ENCODE measurements around the gene ARID5A. TPM values are rescaled to one million over a fixed set of nuclear protein-coding genes. Genes with fewer than 3 reads are reported as not detected.

Gene ARID5A
- total and polyA plus RNA-seq, 2 of the 13 experiments (the other 11 are each of a cell fraction or from before 2014, with no cell fraction given) = 6.0 to 9.5 TPM

DNA sequence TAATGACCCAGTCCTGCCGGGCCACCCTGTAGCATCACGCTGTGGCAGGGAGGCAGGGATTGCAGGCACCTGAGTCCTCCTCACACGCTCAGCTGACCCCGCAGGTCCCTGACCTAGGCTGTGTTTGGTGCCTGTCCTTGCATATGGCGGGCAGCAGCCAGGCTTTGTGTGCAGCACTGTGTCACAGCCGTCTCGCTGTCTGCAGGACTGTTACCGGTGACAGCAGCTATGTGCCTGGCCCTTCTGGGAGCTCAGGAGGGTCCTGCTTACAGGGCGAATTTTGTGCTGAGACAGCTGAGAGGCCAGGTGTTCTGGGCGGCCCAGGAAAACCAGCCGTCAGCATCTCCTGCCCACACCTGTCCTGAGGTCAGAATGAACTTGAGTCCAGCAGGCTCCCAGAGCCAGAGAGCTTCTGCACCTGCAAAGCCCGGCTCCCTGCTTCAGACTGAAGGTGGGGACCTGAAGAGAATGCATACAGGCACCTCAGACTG lies 10.4 kb upstream of the ARID5A start:
- Histone ChIP-seq H3K9me3 (ENCODE audit: low read length) (no peaks in the 10 kb centered on the region), H3K36me3 (replicated peaks in 1 of 2; ENCODE audit: control insufficient read depth in 1 of 2, insufficient read depth in 2 of 2, low read length in 2 of 2) (no peaks in the 10 kb centered on the region), H3K27me3 (ENCODE audit: control insufficient read depth in 1 of 2, insufficient read depth in 2 of 2, low read length in 2 of 2) (peaks cover 17 to 68% of the 10 kb centered on the region in 2 experiments), H3K27ac (ENCODE audit: extremely low read length, insufficient read depth, low read length) (no peak overlapping the region), H3K79me2 (ENCODE audit: insufficient read depth, low read length) (no peaks in the 10 kb centered on the region), H3K4me1 (ENCODE audit: insufficient read depth, low read length) (peaks cover 2% of the 10 kb centered on the region; the same call in 1 of the 2 replicates), H4K20me1 (ENCODE audit: insufficient read depth, low read length) (no peaks in the 10 kb centered on the region), H2AFZ (ENCODE audit: low read length) (no peak overlapping the region), H3K4me2 (ENCODE audit: low read depth, low read length) (no peak overlapping the region), H3K9ac (ENCODE audit: insufficient read depth, low read depth, low read length) (no peak overlapping the region), H3K4me3 (replicated peaks in 1 of 3; ENCODE audit: insufficient read depth in 1 of 3, low read depth in 2 of 3, low read length in 3 of 3) (no peak overlapping the region)
- TF ChIP-seq MAFK (conservative IDR thresholded peaks at IDR 0.05 in 1 of 2, IDR thresholded peaks at IDR 0.05 in 1 of 2; ENCODE audit: low read length in 2 of 2) (0 out of 4 replicates have a peak, but pooled peaks of 1 of the 2 experiments have one; percentile 17), MAFF (IDR thresholded peaks at IDR 0.05; ENCODE audit: low read depth, low read length) (0 out of 2 replicates have a peak, but pooled peaks have one; percentile 12), MAFG (CRISPR knock-in tag; IDR thresholded peaks at IDR 0.05) (0 out of 2 replicates have a peak, but pooled peaks have one; percentile 21)
- TF ChIP-seq, protein P1, sequence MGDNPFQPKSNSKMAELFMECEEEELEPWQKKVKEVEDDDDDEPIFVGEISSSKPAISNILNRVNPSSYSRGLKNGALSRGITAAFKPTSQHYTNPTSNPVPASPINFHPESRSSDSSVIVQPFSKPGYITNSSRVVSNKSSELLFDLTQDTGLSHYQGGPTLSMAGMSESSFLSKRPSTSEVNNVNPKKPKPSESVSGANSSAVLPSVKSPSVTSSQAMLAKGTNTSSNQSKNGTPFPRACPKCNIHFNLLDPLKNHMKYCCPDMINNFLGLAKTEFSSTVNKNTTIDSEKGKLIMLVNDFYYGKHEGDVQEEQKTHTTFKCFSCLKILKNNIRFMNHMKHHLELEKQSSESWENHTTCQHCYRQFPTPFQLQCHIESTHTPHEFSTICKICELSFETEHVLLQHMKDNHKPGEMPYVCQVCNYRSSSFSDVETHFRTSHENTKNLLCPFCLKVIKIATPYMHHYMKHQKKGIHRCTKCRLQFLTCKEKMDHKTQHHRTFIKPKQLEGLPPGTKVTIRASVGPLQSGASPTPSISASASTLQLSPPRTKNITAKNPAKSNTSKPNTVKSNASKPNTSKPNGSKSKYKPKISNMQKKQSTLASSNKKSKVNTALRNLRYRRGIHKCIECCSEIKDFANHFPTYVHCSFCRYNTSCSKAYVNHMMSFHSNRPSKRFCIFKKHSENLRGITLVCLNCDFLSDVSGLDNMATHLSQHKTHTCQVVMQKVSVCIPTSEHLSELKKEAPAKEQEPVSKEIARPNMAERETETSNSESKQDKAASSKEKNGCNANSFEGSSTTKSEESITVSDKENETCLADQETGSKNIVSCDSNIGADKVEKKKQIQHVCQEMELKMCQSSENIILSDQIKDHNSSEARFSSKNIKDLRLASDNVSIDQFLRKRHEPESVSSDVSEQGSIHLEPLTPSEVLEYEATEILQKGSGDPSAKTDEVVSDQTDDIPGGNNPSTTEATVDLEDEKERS (CRISPR knock-in tag; IDR thresholded peaks at IDR 0.05) = no peak
- in situ Hi-C loops (cut with HindIII; ENCODE audit: extremely low pct_ligation_motif_present, low pct_unique_long_range_greater_than_20kb) (no loop called here), intact Hi-C loops (cut with micrococcal nuclease; ENCODE audit: unreplicated experiment) (no loop called here)
- no peak for FAIRE-seq
- DNase-seq (ENCODE audit: low spot score) = no peak
- CTCF ChIA-PET (ENCODE audit: low intra/inter-chr PET ratio, low total read pairs) = no interaction called here
- peak; percentile 22 for ATAC-seq
- BruUV-seq (replicated peaks) = no TSS peak
- 31% methylated on average over 3 of the region's 12 CpGs for WGBS (ENCODE audit: low lambda C conversion rate)
- POLR2A ChIA-PET = no interaction called here
